HG03469 (cell line): Measurements from ENCODE around the gene FXYD5.
"Not testable (repeated sequence)": the region's sequence is repeated elsewhere in the genome, so short reads cannot be mapped to it uniquely, and the experiment has no call there.

Experiments
- ATAC-seq: cut with Tn5 transposase; IDR thresholded peaks from one replicate; pipeline ENCODE4 v1.9.1; 2021; ENCODE audit warnings: mild to moderate bottlenecking, moderate library complexity, moderate number of reproducible peaks; ENCODE audit not compliant: unreplicated experiment

The FXYD5 gene

DNA sequence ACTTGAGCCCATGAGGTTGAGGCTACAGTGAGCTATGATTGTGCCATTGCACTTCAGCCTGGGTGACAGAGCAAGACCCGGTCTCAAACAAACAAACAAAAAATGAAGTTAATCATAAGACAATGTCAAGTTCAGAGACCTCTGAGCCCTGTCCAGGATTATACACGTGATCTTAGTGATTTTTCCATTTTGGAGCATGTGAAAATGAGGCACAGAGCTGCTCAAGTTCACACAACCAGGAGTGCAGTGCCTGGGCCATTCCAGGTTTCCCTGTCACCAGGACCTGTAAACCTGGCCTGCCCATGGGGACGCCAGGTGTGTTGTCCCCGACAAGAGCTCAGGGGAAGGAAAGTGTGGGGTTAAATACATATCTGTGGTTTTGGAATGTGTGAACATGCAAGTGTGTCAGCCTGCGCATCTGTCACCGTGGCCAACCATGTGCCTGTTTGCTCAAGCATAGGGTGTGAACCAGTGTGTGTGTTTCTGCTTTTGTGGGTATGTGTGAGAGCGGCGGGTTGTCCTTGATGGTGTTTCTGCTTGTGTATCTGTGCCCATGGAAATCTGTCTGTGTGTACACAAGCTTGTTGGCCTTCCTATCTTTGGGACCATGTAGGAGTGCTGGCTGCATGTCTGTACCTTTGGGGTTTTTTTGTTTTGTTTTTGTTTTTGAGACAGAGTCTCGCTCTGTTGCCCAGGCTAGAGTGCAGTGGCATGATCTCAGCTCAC, 17.4 kb upstream of the FXYD5 start:
- ATAC-seq = no peak

- no peak for ATAC-seq
These were observed 16.1 kb upstream of the FXYD5 start, which contains the start of gene FXYD1 for GRCh38 chr19:35138305-35138892. FXYD1 (plus strand) TSS chr19:35138824; CDS start chr19:35140080, 1,256 bp downstream.

DNA sequence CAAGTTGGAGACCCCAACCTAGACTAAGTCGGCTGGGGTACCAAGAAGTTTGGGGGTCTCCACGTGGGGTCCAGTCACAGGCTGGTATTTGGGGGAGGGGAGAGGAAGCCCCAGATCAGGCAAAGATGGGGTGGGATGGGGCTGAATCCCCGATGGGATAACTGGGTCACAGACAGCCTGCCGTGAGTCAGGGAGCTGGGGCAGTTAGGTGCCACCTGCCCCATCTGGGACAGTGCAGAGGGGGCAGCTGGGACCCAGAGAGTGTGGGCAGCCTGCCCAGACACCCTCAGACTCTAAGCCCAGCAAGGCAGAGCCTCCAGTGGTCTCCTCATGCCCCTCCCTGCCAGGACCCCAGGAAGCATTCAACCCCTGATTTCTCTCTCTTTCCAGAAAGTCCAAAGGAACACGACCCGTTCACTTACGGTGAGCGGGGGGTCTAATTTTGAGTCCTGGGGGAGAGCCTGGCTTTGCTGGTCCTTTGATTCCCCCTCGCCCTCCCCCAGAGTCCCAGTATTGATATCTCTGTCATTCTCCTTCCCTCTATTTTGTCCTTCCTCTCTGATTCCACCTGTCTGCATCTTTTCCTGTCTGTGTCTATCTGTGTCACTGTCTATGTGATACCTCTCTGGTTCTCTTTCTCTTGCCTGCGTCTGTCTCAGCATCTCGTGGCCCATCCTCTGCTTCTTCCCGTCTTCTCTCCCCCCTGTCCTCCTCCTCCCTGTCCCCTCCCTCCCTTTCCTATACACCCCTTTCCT, 14.2 kb upstream of the FXYD5 start:
- ATAC-seq = no peak

GRCh38 chr19:35140962-35141836, 13.3 kb upstream of the FXYD5 start:
- ATAC-seq = no peak

DNA sequence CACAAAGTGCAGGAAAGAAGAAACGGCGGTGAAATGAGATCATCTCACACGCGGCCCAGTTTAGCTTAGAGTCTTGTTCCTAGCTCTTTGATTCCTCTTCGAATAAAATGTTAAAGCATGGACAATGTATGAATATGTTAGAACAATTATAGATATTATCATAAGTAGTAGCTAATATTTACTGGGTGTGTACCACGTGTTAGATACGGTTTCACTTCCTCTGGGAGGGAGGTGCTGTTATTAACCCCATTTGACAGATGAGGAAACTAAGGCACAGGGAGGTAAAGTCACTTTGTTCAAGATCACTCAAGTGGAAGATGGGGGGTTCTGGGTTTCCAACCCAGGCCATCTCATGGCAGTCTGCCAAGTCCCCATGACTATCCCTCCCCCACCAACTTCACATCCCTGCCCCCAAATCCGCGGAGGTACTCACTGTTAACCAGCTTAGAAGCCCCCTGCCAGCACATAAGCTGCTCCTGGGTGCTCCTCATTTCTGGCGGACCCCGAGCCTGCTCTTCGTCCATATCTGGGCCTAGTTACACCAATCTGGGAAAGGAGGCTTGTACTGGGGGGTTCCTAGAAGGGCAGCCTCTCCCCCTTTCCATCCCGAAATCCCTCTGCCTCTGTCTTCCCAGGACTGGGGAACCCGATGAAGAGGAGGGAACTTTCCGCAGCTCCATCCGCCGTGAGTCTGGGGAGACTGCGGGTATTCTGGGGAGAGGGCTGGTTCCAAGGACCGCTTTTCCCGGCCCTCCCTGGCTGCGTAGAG, 12.5 kb upstream of the FXYD5 start:
- ATAC-seq = no peak

- ATAC-seq = no peak
These were observed 11.8 kb upstream of the FXYD5 start for GRCh38 chr19:35142606-35143230.

GRCh38 chr19:35143231-35143715, 11.3 kb upstream of the FXYD5 start, which contains the start of gene FXYD7:
FXYD7 (plus strand) TSS chr19:35143255; CDS start chr19:35143334, 79 bp downstream.
- no peak for ATAC-seq

GRCh38 chr19:35143818-35144217, 10.7 kb upstream of the FXYD5 start:
- ATAC-seq = no peak

GRCh38 chr19:35144259-35144599, 10.3 kb upstream of the FXYD5 start:
- ATAC-seq = no peak

GRCh38 chr19:35144600-35145436, 9.7 kb upstream of the FXYD5 start:
- no peak for ATAC-seq

GRCh38 chr19:35146746-35147459, 7.6 kb upstream of the FXYD5 start:
- ATAC-seq = no peak

DNA sequence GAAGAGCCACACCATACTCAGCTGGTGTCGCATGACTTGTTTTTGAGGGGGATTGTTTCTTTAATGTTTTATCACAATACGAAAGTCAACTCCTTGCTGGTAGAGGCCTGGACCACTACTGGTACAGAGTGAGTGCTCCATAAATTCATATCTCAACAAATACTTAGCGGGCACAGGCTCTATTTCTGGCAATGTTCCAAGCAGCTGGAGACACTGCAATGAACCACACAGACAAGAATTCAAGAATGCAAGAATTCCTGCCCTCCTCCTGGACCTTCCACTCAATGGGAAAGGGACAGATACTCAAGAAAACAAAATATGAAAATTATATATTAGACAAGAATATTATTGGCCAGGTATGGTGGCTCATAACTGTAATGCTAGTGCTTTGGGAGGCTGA, 5.1 kb upstream of the FXYD5 start:
- no peak for ATAC-seq

GRCh38 chr19:35150445-35150844, 4.1 kb upstream of the FXYD5 start:
- ATAC-seq = no peak

GRCh38 chr19:35151273-35152065, 3.1 kb upstream of the FXYD5 start:
- no peak for ATAC-seq

DNA sequence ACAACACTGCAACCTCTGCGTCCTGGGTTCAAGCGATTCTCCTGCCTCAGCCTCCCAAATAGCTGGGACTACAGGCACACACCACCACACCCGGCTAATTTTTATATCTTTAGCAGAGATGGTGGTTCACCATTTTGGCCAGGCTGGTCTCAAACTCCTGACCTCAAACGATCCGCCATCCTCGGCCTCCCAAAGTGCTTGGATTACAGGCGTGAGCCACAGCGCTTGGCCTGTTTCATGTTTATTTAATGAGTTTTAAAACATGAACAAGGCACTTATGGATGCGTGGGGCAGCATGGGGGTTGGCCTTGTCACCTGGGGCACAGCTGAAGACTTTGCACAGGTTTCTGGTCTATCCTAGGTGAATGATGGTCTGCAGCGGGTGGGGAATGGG, 1.4 kb upstream of the FXYD5 start:
- ATAC-seq = not testable (repeated sequence)

DNA sequence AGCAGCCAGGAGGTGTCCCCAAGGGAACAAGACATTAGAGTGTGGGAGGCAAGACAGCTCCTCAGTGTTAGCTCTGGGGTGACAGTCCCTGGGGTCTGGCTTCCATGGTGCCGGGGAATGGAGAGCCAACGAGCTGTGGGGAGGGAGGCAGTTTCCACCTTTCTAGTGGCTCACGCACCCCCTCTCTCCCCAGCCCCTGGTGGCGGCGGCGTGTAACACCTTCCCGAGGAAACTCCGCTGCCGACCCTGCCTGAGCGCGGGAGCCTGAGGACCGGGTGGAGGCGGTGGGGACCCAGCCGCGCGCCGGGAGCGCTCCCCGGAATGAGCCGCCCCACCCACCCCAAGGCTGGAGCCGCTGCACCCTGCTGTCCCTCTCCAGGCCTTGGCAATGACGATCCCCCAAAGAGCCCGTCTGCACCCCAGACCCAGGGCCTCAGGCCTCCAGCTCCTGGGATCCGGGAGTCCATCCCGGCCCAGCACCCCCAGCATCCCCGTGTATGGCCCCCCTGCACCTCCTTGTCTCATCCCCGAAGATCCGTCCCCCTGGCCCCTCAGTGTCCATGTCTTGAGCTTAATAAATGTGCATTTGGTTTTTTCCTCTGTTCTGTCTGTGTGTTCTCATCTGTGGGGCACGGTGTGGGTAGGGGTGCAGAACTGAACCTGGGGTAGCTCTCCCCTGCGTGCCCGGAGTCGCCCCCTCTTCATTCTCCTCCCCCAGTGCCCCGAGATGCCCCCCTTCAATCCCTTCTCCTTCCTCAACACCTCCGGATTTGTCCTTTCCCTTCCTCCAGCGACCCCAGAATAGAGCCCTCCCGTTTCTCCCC, 622 bp upstream of the FXYD5 start:
- no peak for ATAC-seq
